Caco-2 (cell line): ENCODE measurements around the gene PLCB1. TPM values are rescaled to one million over a fixed set of nuclear protein-coding genes. Genes with fewer than 3 reads are reported as not detected.

Experiments
- BruUV-seq: library from RNA; stranded (reverse); fragments of 400-500 nt; replicated peaks from 2 replicates; lab custom pipeline; 2021; lab: Mats Ljungman, UMichigan
- CTCF ChIA-PET: fragments of 300-600 bp; sonication (Branson Sonifier 250); formaldehyde crosslinking; loops from one replicate; lab custom pipeline; 2022; ENCODE audit warnings: antibody characterized with exemption; lab: Charles Lee
- POLR2A ChIA-PET: fragments of 300-600 bp; sonication (Branson Sonifier 250); formaldehyde crosslinking; loops from one replicate; lab custom pipeline; 2022; ENCODE audit warnings: antibody characterized with exemption; lab: Charles Lee
- DNase-seq, 2 experiments: peaks; one replicate each; pipeline versions ENCODE4 v3.0.0 to v3.0.0-alpha.2; 2020 to 2022
- H3K27me3 ChIP-seq: replicated peaks from 2 replicates; pipeline ENCODE4 v1.6.0; 2011; ENCODE audit warnings: low read length; ENCODE audit not compliant: control insufficient read depth, insufficient read depth
- H3K36me3 ChIP-seq: 2 replicates; pipeline ENCODE4 v1.5.1; 2011; ENCODE audit warnings: low read length; ENCODE audit not compliant: control insufficient read depth, insufficient read depth
- H3K4me1 ChIP-seq: fragments of 250-450 bp; sonication (Bioruptor Pico); 2 replicates; pipeline ENCODE4 v1.5.1; 2020; ENCODE audit warnings: mild to moderate bottlenecking
- H3K4me3 ChIP-seq: 2 replicates; pipeline ENCODE4 v1.5.1; 2011; ENCODE audit warnings: low read depth, mild to moderate bottlenecking, control low read depth, low read length
- H3K9me3 ChIP-seq: fragments of 250-450 bp; sonication (Bioruptor Pico); 2 replicates; pipeline ENCODE4 v1.5.1; 2020; ENCODE audit warnings: mild to moderate bottlenecking, moderate library complexity
- H3K27ac Mint-ChIP-seq: one replicate; pipeline ENCODE4 v1.8.0; 2022; ENCODE audit warnings: mixed read lengths; ENCODE audit not compliant: unreplicated experiment
- H3K27me3 Mint-ChIP-seq: one replicate; pipeline ENCODE4 v1.8.0; 2022; ENCODE audit warnings: mixed read lengths; ENCODE audit not compliant: insufficient read depth, unreplicated experiment
- H3K36me3 Mint-ChIP-seq: one replicate; pipeline ENCODE4 v1.8.0; 2022; ENCODE audit warnings: mild to moderate bottlenecking, mixed read lengths; ENCODE audit not compliant: insufficient read depth, unreplicated experiment
- H3K4me1 Mint-ChIP-seq: one replicate; pipeline ENCODE4 v1.8.0; 2022; ENCODE audit warnings: low read depth, mixed read lengths; ENCODE audit not compliant: unreplicated experiment
- H3K4me3 Mint-ChIP-seq: one replicate; pipeline ENCODE4 v1.8.0; 2022; ENCODE audit warnings: mild to moderate bottlenecking, moderate library complexity, mixed read lengths; ENCODE audit not compliant: unreplicated experiment
- H3K9me3 Mint-ChIP-seq: one replicate; pipeline ENCODE4 v1.8.0; 2022; ENCODE audit warnings: mixed read lengths; ENCODE audit not compliant: unreplicated experiment
- intact Hi-C: fragments of 100-400 bp; cut with micrococcal nuclease; formaldehyde crosslinking; loops from one replicate; pipeline ENCODE4 v1.10.0; 2022; ENCODE audit not compliant: unreplicated experiment
- total RNA-seq: library from RNA; stranded (reverse); gene quantifications from 2 replicates; pipeline ENCODE4 v1.2.3, GENCODE V29; 2022
- TF ChIP-seq, protein P1 (sequence below), 2 experiments: fragments of 200-600 bp in 1 of 2; IDR thresholded peaks; 1 replicate in 1 of 2; 2 replicates in 1 of 2; pipeline versions ENCODE4 v1.5.1 to v1.8.0; 2011 to 2022; ENCODE audit warnings: antibody characterized with exemption in 1 of 2, control low read depth in 1 of 2, inconsistent platforms in 1 of 2, low read depth in 1 of 2, low read length in 1 of 2, mild to moderate bottlenecking in 1 of 2, moderate library complexity in 1 of 2; ENCODE audit not compliant: insufficient read depth in 1 of 2, severe bottlenecking in 1 of 2, unreplicated experiment in 1 of 2

The PLCB1 gene
- total RNA-seq, 1 experiment from 2014 or later = 105 TPM

GRCh38 chr20:8663424-8663823, 531.4 kb downstream of the PLCB1 start:
- H3K27ac Mint-ChIP-seq = no peak overlapping the region
- H3K4me1 Mint-ChIP-seq = no peaks in the 10 kb centered on the region
- no peaks in the 10 kb centered on the region; the same call in 1 of the 2 replicates for H3K4me1 ChIP-seq
- no peak for DNase-seq
- no peak overlapping the region for H3K4me3 Mint-ChIP-seq
- POLR2A ChIA-PET = no interaction called here
- H3K36me3 Mint-ChIP-seq = peaks cover 11% of the 10 kb centered on the region
- BruUV-seq = no TSS peak
- TF ChIP-seq, protein P1, sequence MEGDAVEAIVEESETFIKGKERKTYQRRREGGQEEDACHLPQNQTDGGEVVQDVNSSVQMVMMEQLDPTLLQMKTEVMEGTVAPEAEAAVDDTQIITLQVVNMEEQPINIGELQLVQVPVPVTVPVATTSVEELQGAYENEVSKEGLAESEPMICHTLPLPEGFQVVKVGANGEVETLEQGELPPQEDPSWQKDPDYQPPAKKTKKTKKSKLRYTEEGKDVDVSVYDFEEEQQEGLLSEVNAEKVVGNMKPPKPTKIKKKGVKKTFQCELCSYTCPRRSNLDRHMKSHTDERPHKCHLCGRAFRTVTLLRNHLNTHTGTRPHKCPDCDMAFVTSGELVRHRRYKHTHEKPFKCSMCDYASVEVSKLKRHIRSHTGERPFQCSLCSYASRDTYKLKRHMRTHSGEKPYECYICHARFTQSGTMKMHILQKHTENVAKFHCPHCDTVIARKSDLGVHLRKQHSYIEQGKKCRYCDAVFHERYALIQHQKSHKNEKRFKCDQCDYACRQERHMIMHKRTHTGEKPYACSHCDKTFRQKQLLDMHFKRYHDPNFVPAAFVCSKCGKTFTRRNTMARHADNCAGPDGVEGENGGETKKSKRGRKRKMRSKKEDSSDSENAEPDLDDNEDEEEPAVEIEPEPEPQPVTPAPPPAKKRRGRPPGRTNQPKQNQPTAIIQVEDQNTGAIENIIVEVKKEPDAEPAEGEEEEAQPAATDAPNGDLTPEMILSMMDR (IDR thresholded peaks at IDR 0.05; ENCODE audit: insufficient read depth in 1 of 2, low read depth in 1 of 2, low read length in 1 of 2, severe bottlenecking in 1 of 2, unreplicated experiment in 1 of 2) = no peak
- no peak overlapping the region for H3K4me3 ChIP-seq
- no peaks in the 10 kb centered on the region for H3K9me3 ChIP-seq
- H3K36me3 ChIP-seq = no peaks in the 10 kb centered on the region
- H3K27me3 Mint-ChIP-seq = no peaks in the 10 kb centered on the region
- no peaks in the 10 kb centered on the region for H3K9me3 Mint-ChIP-seq
- intact Hi-C loops = no loop called here
- H3K27me3 ChIP-seq = no peaks in the 10 kb centered on the region
- CTCF ChIA-PET = no interaction called here

DNA sequence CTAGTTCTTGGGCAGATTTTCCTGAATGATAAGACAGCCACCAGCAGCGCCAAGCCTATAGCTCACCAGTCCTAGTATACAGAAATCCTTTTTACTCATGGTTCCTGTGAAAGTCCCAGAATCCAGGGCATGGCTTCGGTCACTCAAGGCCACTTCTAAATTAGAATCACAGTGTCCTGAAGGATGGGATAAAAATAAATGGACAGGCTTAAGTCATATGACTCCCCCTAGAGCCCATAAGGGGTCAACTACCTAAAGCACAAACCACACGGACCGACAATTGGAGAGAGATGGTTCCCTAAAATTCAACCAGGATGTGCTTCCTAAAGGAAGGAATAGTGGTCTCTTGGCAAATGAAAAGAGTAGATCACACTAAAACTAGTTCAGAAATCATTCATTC, 532.7 kb downstream of the PLCB1 start:
- Histone ChIP-seq H3K36me3 (no peaks in the 10 kb centered on the region), H3K4me1 (no peaks in the 10 kb centered on the region; the same call in 1 of the 2 replicates), H3K27me3 (no peaks in the 10 kb centered on the region), H3K4me3 (no peak overlapping the region), H3K9me3 (no peaks in the 10 kb centered on the region)
- CTCF ChIA-PET = no interaction called here
- intact Hi-C loops = no loop called here
- peaks cover 14% of the 10 kb centered on the region for H3K36me3 Mint-ChIP-seq
- no peak overlapping the region for H3K27ac Mint-ChIP-seq
- H3K9me3 Mint-ChIP-seq = no peaks in the 10 kb centered on the region
- no TSS peak for BruUV-seq
- POLR2A ChIA-PET = no interaction called here
- H3K27me3 Mint-ChIP-seq = no peaks in the 10 kb centered on the region
- H3K4me1 Mint-ChIP-seq = peaks cover 5% of the 10 kb centered on the region
- no peak overlapping the region for H3K4me3 Mint-ChIP-seq
- peak in 1 of 2 experiments; percentile 9 for DNase-seq
- TF ChIP-seq, protein P1 (IDR thresholded peaks at IDR 0.05; ENCODE audit: insufficient read depth in 1 of 2, low read depth in 1 of 2, low read length in 1 of 2, severe bottlenecking in 1 of 2, unreplicated experiment in 1 of 2) = peak in 1 of 2 experiments; percentile 25

DNA sequence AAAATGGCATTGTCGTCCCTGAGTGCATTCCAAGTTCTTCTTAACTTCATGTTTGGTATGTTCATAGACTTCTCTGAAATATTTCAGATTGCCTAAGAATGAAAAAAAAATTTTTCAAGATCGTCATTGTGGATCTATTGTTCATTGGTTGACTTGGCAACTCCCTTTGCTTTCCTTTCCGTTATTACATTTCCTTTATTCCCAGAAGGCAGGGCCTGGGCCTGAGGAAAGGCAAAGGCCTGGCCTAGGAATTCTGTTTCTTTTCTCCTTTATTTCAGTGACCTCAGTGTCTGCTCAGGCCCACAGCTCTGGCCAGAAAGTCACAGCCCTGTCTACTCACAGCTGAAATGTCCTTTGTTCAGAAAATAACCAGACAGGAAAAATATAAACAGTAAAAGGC, 535.2 kb downstream of the PLCB1 start:
- H3K4me3 Mint-ChIP-seq = no peak overlapping the region
- peaks cover 12% of the 10 kb centered on the region for H3K4me1 Mint-ChIP-seq
- H3K4me1 ChIP-seq = peaks cover 7% of the 10 kb centered on the region; the same call in 1 of the 2 replicates
- H3K36me3 Mint-ChIP-seq = peaks cover 20% of the 10 kb centered on the region
- no peaks in the 10 kb centered on the region for H3K36me3 ChIP-seq
- ChIA-PET CTCF (no interaction called here), POLR2A (no interaction called here)
- H3K9me3 Mint-ChIP-seq = no peaks in the 10 kb centered on the region
- intact Hi-C loops = no loop called here
- H3K27me3 ChIP-seq = no peaks in the 10 kb centered on the region
- no peak overlapping the region for H3K27ac Mint-ChIP-seq
- no peaks in the 10 kb centered on the region for H3K27me3 Mint-ChIP-seq
- no peak overlapping the region for H3K4me3 ChIP-seq
- TF ChIP-seq, protein P1 (IDR thresholded peaks at IDR 0.05; ENCODE audit: insufficient read depth in 1 of 2, low read depth in 1 of 2, low read length in 1 of 2, severe bottlenecking in 1 of 2, unreplicated experiment in 1 of 2) = no peak
- no peak for DNase-seq
- no peaks in the 10 kb centered on the region for H3K9me3 ChIP-seq
- no TSS peak for BruUV-seq
